Thyroid gland (tissue), 4 donors: ENCODE measurements around the gene FLT1. TPM values are rescaled to one million over a fixed set of nuclear protein-coding genes. Genes with fewer than 3 reads are reported as not detected.

Experiments
- DNase-seq, 2 donors: peaks; one replicate each; pipeline ENCODE4 v3.0.0-alpha.2; 2019
- H3K27ac ChIP-seq, 3 donors: fragments of 200-600 bp; sonication (generic); 1 replicate in 2 of 3; 2 replicates in 1 of 3; pipeline ENCODE4 v1.5.1; 2016 to 2019; ENCODE audit warnings: mild to moderate bottlenecking in 1 of 3, moderate library complexity in 1 of 3
- H3K27me3 ChIP-seq: fragments of 200-600 bp; sonication (generic); one replicate; pipeline ENCODE4 v1.5.1; 2019
- H3K36me3 ChIP-seq, 2 donors: fragments of 200-600 bp; sonication (generic); one replicate each; pipeline ENCODE4 v1.5.1; 2016 to 2019
- H3K4me1 ChIP-seq, 2 donors: fragments of 200-600 bp; sonication (generic); one replicate each; pipeline ENCODE4 v1.5.1; 2017 to 2019
- H3K4me3 ChIP-seq, 3 donors: fragments of 200-600 bp; sonication (generic); replicated peaks in 1 of 3; 1 replicate in 2 of 3; 2 replicates in 1 of 3; pipeline ENCODE4 v1.5.1; 2016; ENCODE audit warnings: mild to moderate bottlenecking in 1 of 3
- H3K9me3 ChIP-seq: fragments of 200-600 bp; sonication (generic); one replicate; pipeline ENCODE4 v1.5.1; 2017
- POLR2A ChIP-seq, 2 donors: fragments of 450-650 bp; IDR thresholded peaks; one replicate each; pipeline ENCODE4 v1.6.1; 2017; ENCODE audit warnings: antibody characterized with exemption in 2 of 2, mild to moderate bottlenecking in 2 of 2, moderate library complexity in 1 of 2
- WGBS, 2 donors: methylation state at CpG; one replicate each; pipeline ENCODE4 v1.1.5; 2017; 5-methylcytosine and 5-hydroxymethylcytosine counted together
- intact Hi-C: fragments of 100-400 bp; cut with DNase I; formaldehyde crosslinking; loops from one replicate; pipeline ENCODE4 v1.15.1; 2023
- total RNA-seq, 4 donors: library from RNA; depleted of rRNA; stranded (reverse); fragments of >200 nt; gene quantifications; one replicate each; pipeline ENCODE4 v1.2.3, GENCODE V29; 2016
- TF ChIP-seq, protein P1 (sequence below), 6 experiments: fragments of 200-600 bp in 3 of 6; fragments of 450-650 bp in 3 of 6; sonication (generic) in 3 of 6; IDR thresholded peaks; one replicate each; pipeline ENCODE4 v1.5.1; 2016 to 2019; ENCODE audit warnings: antibody characterized with exemption in 6 of 6, mild to moderate bottlenecking in 2 of 6, inconsistent platforms in 1 of 6, moderate library complexity in 1 of 6

The FLT1 gene
- total RNA-seq, 4 donors from 2014 or later, result 23.4 to 132 (median 44.4) TPM

- no peaks in the 10 kb centered on the region for H3K27me3 ChIP-seq
- H3K27ac ChIP-seq, result no peak overlapping the region
- no peaks in the 10 kb centered on the region for H3K36me3 ChIP-seq
- intact Hi-C loops, result no loop called here
- no peak overlapping the region for H3K4me3 ChIP-seq
- 17 to 24% methylated on average over 4 of the region's 4 CpGs for WGBS, 2 donors
- no peaks in the 10 kb centered on the region for H3K9me3 ChIP-seq
- no peak for DNase-seq
- H3K4me1 ChIP-seq, result peaks cover 0 to 5% of the 10 kb centered on the region in 2 donors
- TF ChIP-seq POLR2A (IDR thresholded peaks at IDR 0.05), result no peak
- TF ChIP-seq, protein P1, sequence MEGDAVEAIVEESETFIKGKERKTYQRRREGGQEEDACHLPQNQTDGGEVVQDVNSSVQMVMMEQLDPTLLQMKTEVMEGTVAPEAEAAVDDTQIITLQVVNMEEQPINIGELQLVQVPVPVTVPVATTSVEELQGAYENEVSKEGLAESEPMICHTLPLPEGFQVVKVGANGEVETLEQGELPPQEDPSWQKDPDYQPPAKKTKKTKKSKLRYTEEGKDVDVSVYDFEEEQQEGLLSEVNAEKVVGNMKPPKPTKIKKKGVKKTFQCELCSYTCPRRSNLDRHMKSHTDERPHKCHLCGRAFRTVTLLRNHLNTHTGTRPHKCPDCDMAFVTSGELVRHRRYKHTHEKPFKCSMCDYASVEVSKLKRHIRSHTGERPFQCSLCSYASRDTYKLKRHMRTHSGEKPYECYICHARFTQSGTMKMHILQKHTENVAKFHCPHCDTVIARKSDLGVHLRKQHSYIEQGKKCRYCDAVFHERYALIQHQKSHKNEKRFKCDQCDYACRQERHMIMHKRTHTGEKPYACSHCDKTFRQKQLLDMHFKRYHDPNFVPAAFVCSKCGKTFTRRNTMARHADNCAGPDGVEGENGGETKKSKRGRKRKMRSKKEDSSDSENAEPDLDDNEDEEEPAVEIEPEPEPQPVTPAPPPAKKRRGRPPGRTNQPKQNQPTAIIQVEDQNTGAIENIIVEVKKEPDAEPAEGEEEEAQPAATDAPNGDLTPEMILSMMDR (IDR thresholded peaks at IDR 0.05), result no peak
Measured at GRCh38 chr13:28434926-28435325, 60.0 kb downstream of the FLT1 start.

DNA sequence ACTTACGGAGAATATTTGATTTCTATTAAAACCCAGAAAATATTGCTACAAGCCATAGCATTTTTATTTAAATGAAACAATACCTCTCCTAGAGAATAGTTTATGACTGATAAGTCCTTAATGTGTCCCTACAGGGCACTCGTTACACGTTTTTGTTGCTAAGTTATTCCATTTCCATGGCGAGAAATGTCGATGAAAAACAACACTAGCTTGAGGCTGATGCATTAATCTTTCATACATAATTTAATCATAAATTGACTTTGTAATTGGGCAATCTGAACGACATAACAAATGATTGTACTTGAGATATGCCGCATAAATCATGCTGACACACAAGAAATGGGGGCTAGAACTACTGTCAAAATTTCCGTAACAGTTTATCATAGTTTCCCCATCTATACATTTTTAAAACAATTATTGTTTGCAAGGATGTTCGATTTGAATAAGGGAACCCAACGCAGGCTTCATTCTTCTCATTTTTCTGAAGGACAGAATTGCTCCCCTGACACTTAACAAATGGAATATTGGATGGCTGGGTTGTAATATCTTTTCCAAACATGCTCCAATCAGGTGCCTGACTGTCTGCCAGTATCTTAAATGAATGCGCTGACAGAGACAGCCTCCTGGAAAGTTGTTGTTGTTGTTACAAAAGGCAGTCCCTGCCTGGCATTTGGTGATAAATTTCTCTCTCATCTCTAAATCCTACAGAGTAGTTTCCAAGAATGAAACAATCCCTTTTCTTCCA lies 61.9 kb downstream of the FLT1 start:
- WGBS, 2 donors, result 72 to 80% methylated on average over 11 of the region's 11 CpGs
- no peak for DNase-seq
- intact Hi-C loops, result no loop called here
- no peaks in the 10 kb centered on the region for H3K9me3 ChIP-seq
- H3K4me3 ChIP-seq, result no peak overlapping the region
- H3K27me3 ChIP-seq, result no peaks in the 10 kb centered on the region
- H3K36me3 ChIP-seq, result no peaks in the 10 kb centered on the region
- peaks cover 0 to 5% of the 10 kb centered on the region in 2 donors for H3K4me1 ChIP-seq
- TF ChIP-seq POLR2A (IDR thresholded peaks at IDR 0.05), result no peak
- TF ChIP-seq, protein P1 (IDR thresholded peaks at IDR 0.05), result no peak
- no peak overlapping the region for H3K27ac ChIP-seq

- no peaks in the 10 kb centered on the region for H3K36me3 ChIP-seq
- WGBS, 2 donors, result 72 to 74% methylated on average over 10 of the region's 10 CpGs
- TF ChIP-seq, protein P1 (IDR thresholded peaks at IDR 0.05), result no peak
- no peak for TF ChIP-seq POLR2A (IDR thresholded peaks at IDR 0.05)
- no peaks in the 10 kb centered on the region for H3K27me3 ChIP-seq
- H3K9me3 ChIP-seq, result no peaks in the 10 kb centered on the region
- H3K4me3 ChIP-seq, result no peak overlapping the region
- no peaks in the 10 kb centered on the region for H3K4me1 ChIP-seq
- no peak for DNase-seq
- H3K27ac ChIP-seq, result no peak overlapping the region
- intact Hi-C loops, result no loop called here
Measured at GRCh38 chr13:28429685-28430290, 65.1 kb downstream of the FLT1 start.

DNA sequence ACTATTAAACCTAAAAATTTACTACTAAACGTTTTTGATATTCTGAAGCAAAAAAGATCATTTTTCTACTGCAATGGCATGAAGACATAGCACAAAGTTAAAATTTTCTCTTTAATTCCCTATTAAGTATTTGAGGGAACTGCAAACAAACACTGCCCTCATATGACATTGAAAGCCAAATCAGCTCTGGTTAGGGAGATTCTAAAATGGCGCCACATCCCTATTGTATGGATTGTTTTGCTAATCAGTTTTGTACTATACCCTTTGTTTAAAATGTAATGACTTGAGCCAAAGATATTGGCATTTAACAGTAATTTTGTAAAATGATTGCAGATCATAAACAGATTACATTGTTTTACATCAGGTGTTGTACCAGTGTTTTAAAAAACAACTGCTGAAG lies 65.8 kb downstream of the FLT1 start:
- intact Hi-C loops, result no loop called here
- Histone ChIP-seq H3K4me1 (no peaks in the 10 kb centered on the region), H3K9me3 (no peaks in the 10 kb centered on the region), H3K36me3 (no peaks in the 10 kb centered on the region), H3K27me3 (no peaks in the 10 kb centered on the region), H3K4me3 (no peak overlapping the region), H3K27ac (no peak overlapping the region)
- no peak for DNase-seq
- WGBS, 2 donors, result 51 to 78% methylated on average over 2 of the region's 2 CpGs
- TF ChIP-seq, protein P1 (IDR thresholded peaks at IDR 0.05), result no peak
- no peak for TF ChIP-seq POLR2A (IDR thresholded peaks at IDR 0.05)

DNA sequence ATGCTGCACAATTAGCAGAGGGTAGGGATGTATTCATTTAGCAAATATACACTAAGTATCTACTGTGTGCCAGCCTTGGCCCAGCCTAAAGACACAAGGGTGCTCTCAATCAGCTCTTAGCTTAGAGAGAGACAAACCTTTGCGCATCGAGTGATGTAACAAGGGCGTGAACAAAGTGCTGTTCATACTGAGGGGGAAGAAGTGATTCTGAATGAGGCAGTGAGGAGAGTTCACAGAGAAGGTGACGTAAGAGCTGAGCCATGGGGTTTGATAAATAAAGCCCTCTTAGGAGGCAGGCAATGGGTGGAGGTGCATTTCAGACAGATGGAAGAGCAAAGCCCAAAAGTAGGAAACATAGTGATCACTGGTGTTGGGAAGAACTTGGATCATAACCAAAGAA lies 68.5 kb downstream of the FLT1 start:
- Histone ChIP-seq H3K9me3 (no peaks in the 10 kb centered on the region), H3K36me3 (no peaks in the 10 kb centered on the region), H3K4me1 (no peaks in the 10 kb centered on the region), H3K27me3 (no peaks in the 10 kb centered on the region), H3K4me3 (no peak overlapping the region), H3K27ac (no peak overlapping the region)
- WGBS, 2 donors, result 89 to 90% methylated on average over 4 of the region's 4 CpGs
- TF ChIP-seq, protein P1 (IDR thresholded peaks at IDR 0.05), result no peak
- no peak for TF ChIP-seq POLR2A (IDR thresholded peaks at IDR 0.05)
- intact Hi-C loops, result no loop called here
- DNase-seq, result no peak
